Small intestine (tissue), 7 donors: ENCODE data around the gene HAS3. TPM values are rescaled to one million over a fixed set of nuclear protein-coding genes. Genes with fewer than 3 reads are reported as not detected.
A peak's percentile ranks its signal among the peaks of the same experiment; 100 is the strongest.

ENCODE experiments used
- DNase-seq, 2 donors: peaks; one replicate each; pipeline versions ENCODE4 v3.0.0 to v3.0.0-alpha.2; 2013
- FAIRE-seq: peaks from 2 replicates; lab custom pipeline; 2012; peaks lifted over from hg19 to GRCh38; lab: Jason Lieb, UNC
- H3K27ac ChIP-seq, 3 donors: one replicate each; pipeline ENCODE4 v1.5.1; 2013; ENCODE audit warnings: low read length in 2 of 3, mild to moderate bottlenecking in 2 of 3, control low read depth in 1 of 3, inconsistent platforms in 1 of 3, low read depth in 1 of 3, moderate library complexity in 1 of 3
- H3K27me3 ChIP-seq, 3 donors: one replicate each; pipeline ENCODE4 v1.6.1; 2013; ENCODE audit warnings: low read length in 3 of 3, inconsistent platforms in 1 of 3; ENCODE audit not compliant: control insufficient read depth in 3 of 3, insufficient read depth in 3 of 3
- H3K36me3 ChIP-seq, 3 donors: one replicate each; pipeline ENCODE4 v1.6.1; 2013; ENCODE audit warnings: low read length in 3 of 3, inconsistent platforms in 1 of 3, low read depth in 1 of 3, mild to moderate bottlenecking in 1 of 3, moderate library complexity in 1 of 3; ENCODE audit not compliant: control insufficient read depth in 3 of 3, insufficient read depth in 2 of 3
- H3K4me1 ChIP-seq, 3 donors: one replicate each; pipeline ENCODE4 v1.6.1; 2013; ENCODE audit warnings: low read length in 2 of 3, inconsistent platforms in 1 of 3, low read depth in 1 of 3, mild to moderate bottlenecking in 1 of 3, moderate library complexity in 1 of 3; ENCODE audit not compliant: control insufficient read depth in 3 of 3, insufficient read depth in 2 of 3
- H3K4me3 ChIP-seq, 3 donors: one replicate each; pipeline ENCODE4 v1.5.1; 2013; ENCODE audit warnings: low read length in 3 of 3, control low read depth in 1 of 3, inconsistent platforms in 1 of 3, low read depth in 1 of 3, mild to moderate bottlenecking in 1 of 3, moderate library complexity in 1 of 3
- H3K9me3 ChIP-seq, 2 donors: one replicate each; pipeline ENCODE4 v1.6.1; 2013; ENCODE audit warnings: low read depth in 1 of 2, low read length in 1 of 2; ENCODE audit not compliant: control insufficient read depth in 2 of 2, insufficient read depth in 1 of 2
- WGBS, 3 donors: extraction: QIAGEN DNeasy Blood & Tissue Kit; methylation state at CpG; one replicate each; pipeline ENCODE4 v1.1.7; 2013; 5-methylcytosine and 5-hydroxymethylcytosine counted together
- polyA plus RNA-seq, 4 donors: library from polyadenylated mRNA; stranded (reverse) in 3 of 4; unstranded in 1 of 4; fragments of 200-250 nt in 3 of 4; fragments of 120-200 nt in 1 of 4; gene quantifications; one replicate each; pipeline versions ENCODE4 v1.2.1 to v1.2.3, GENCODE V29; 2013
- donor health status: healthy with polysubstance abuse.
- donor health status: control.
- donor health status: control.
- donor health status: Bipolar disorder and iron deficiency.
- donor health status: healthy.

Gene HAS3
- polyA plus RNA-seq, 4 donors: 0.67 to 5.3 (median 0.94) TPM

GRCh38 chr16:69111216-69111875, 5.9 kb downstream of the HAS3 start:
- Histone ChIP-seq H3K9me3 (no peaks in the 10 kb centered on the region), H3K4me3 (no peak overlapping the region), H3K36me3 (peaks cover 0 to 68% (median 6%) of the 10 kb centered on the region in 3 donors), H3K4me1 (peaks cover 0 to 13% (median 10%) of the 10 kb centered on the region in 3 donors), H3K27ac (no peak overlapping the region), H3K27me3 (peaks cover 0 to 25% (median 2%) of the 10 kb centered on the region in 3 donors)
- 82 to 89% (median 85%) methylated on average over 6 of the region's 6 CpGs for WGBS, 3 donors
- FAIRE-seq (no peak), DNase-seq (no peak)

- 81 to 89% (median 82%) methylated on average over 5 of the region's 5 CpGs for WGBS, 3 donors
- peaks cover 0 to 72% (median 6%) of the 10 kb centered on the region in 3 donors for H3K36me3 ChIP-seq
- H3K27ac ChIP-seq: no peak overlapping the region
These were observed 6.4 kb downstream of the HAS3 start for GRCh38 chr16:69111876-69112230.

GRCh38 chr16:69112285-69113129, 7.1 kb downstream of the HAS3 start:
- 40 to 49% (median 44%) methylated on average over 6 of the region's 6 CpGs for WGBS, 3 donors
- DNase-seq: peak; percentile 54 to 60
- no peak for FAIRE-seq
- Histone ChIP-seq H3K4me1 (peaks cover 0 to 5% (median 3%) of the 10 kb centered on the region in 3 donors), H3K36me3 (peaks cover 0 to 75% (median 6%) of the 10 kb centered on the region in 3 donors), H3K27me3 (peaks cover 0 to 16% (median 0%) of the 10 kb centered on the region in 3 donors), H3K27ac (no peak overlapping the region), H3K9me3 (no peaks in the 10 kb centered on the region), H3K4me3 (no peak overlapping the region)

More at GRCh38 chr16:69111876-69112230, 6.4 kb downstream of the HAS3 start:
- no peak overlapping the region for H3K4me3 ChIP-seq
- FAIRE-seq (no peak), DNase-seq (no peak)
- H3K27me3 ChIP-seq: peaks cover 0 to 22% (median 0%) of the 10 kb centered on the region in 3 donors
- H3K4me1 ChIP-seq: peaks cover 0 to 9% (median 8%) of the 10 kb centered on the region in 3 donors
- H3K9me3 ChIP-seq: no peaks in the 10 kb centered on the region

GRCh38 chr16:69113216-69113615, 7.8 kb downstream of the HAS3 start:
- peaks cover 0 to 80% (median 6%) of the 10 kb centered on the region in 3 donors for H3K36me3 ChIP-seq
- peaks cover 0 to 9% (median 0%) of the 10 kb centered on the region in 3 donors for H3K27me3 ChIP-seq
- no peak for FAIRE-seq
- H3K4me1 ChIP-seq: peaks cover 0 to 2% (median 0%) of the 10 kb centered on the region in 3 donors
- H3K4me3 ChIP-seq: no peak overlapping the region
- DNase-seq: no peak
- WGBS, 3 donors: 92% methylated on average over 7 of the region's 7 CpGs
- H3K27ac ChIP-seq: no peak overlapping the region
- no peaks in the 10 kb centered on the region for H3K9me3 ChIP-seq

GRCh38 chr16:69114346-69114975, 9.0 kb downstream of the HAS3 start:
- no peak for DNase-seq
- FAIRE-seq: no peak
- peaks cover 0 to 86% (median 3%) of the 10 kb centered on the region in 3 donors for H3K36me3 ChIP-seq

GRCh38 chr16:69114976-69115355, 9.5 kb downstream of the HAS3 start:
- H3K4me1 ChIP-seq: peaks cover 0 to 2% (median 0%) of the 10 kb centered on the region in 3 donors
- H3K36me3 ChIP-seq: peaks cover 0 to 86% (median 3%) of the 10 kb centered on the region in 3 donors
- FAIRE-seq (no peak), DNase-seq (no peak)
- no peaks in the 10 kb centered on the region for H3K27me3 ChIP-seq
- H3K9me3 ChIP-seq: no peaks in the 10 kb centered on the region
- no peak overlapping the region for H3K27ac ChIP-seq
- no peak overlapping the region for H3K4me3 ChIP-seq
- 92 to 98% (median 97%) methylated on average over 6 of the region's 6 CpGs for WGBS, 3 donors

More at GRCh38 chr16:69114346-69114975, 9.0 kb downstream of the HAS3 start:
- no peak overlapping the region for H3K4me3 ChIP-seq
- H3K27me3 ChIP-seq: no peaks in the 10 kb centered on the region
- no peak overlapping the region for H3K27ac ChIP-seq
- peaks cover 0 to 2% (median 0%) of the 10 kb centered on the region in 3 donors for H3K4me1 ChIP-seq
- WGBS, 3 donors: 92 to 95% (median 93%) methylated on average over 25 of the region's 25 CpGs
- H3K9me3 ChIP-seq: no peaks in the 10 kb centered on the region

- 92 to 93% (median 93%) methylated on average over 5 of the region's 5 CpGs for WGBS, 3 donors
- DNase-seq (no peak), FAIRE-seq (no peak)
- no peak overlapping the region for H3K27ac ChIP-seq
- H3K4me3 ChIP-seq: no peak overlapping the region
- peaks cover 0 to 88% (median 4%) of the 10 kb centered on the region in 3 donors for H3K36me3 ChIP-seq
- peaks cover 0 to 2% (median 0%) of the 10 kb centered on the region in 3 donors for H3K4me1 ChIP-seq
- no peaks in the 10 kb centered on the region for H3K9me3 ChIP-seq
- H3K27me3 ChIP-seq: no peaks in the 10 kb centered on the region
These were observed 9.9 kb downstream of the HAS3 start for GRCh38 chr16:69115361-69115760.

GRCh38 chr16:69115837-69116236, 10.4 kb downstream of the HAS3 start:
- Histone ChIP-seq H3K27me3 (no peaks in the 10 kb centered on the region), H3K27ac (no peak overlapping the region), H3K36me3 (peaks cover under 1 to 89% (median 4%) of the 10 kb centered on the region in 3 donors), H3K4me1 (peaks cover 0 to 2% (median 0%) of the 10 kb centered on the region in 3 donors), H3K4me3 (no peak overlapping the region), H3K9me3 (no peaks in the 10 kb centered on the region)
- 44 to 59% (median 55%) methylated on average over 1 of the region's 1 CpG for WGBS, 3 donors
- FAIRE-seq (no peak), DNase-seq (no peak)
